Mammary epithelial cell (primary cell): ENCODE data around the gene NABP2.

Experiments
- CTCF ChIP-seq, 2 donors: IDR thresholded peaks in 1 of 2; conservative IDR thresholded peaks in 1 of 2; 2 replicates each; pipeline ENCODE4 v1.5.1; 2011 to 2012; ENCODE audit warnings: inconsistent platforms in 2 of 2, low read length in 2 of 2, mild to moderate bottlenecking in 2 of 2, control low read depth in 1 of 2, low read depth in 1 of 2; ENCODE audit not compliant: insufficient read depth in 1 of 2; ENCODE audit errors: extremely low read depth in 1 of 2
- EZH2 ChIP-seq: IDR thresholded peaks from 2 replicates; pipeline ENCODE4 v1.6.1; 2012; ENCODE audit warnings: low read length, inconsistent platforms, borderline replicate concordance

GRCh38 chr12:56244494-56244893 lies 20.4 kb downstream of the NABP2 start:
- no peak for TF ChIP-seq CTCF (conservative IDR thresholded peaks at IDR 0.05 in 1 of 2, IDR thresholded peaks at IDR 0.05 in 1 of 2; ENCODE audit: extremely low read depth in 1 of 2, insufficient read depth in 1 of 2, low read depth in 1 of 2, low read length in 2 of 2)
- TF ChIP-seq EZH2 = no peak
